ENCODE measurements around the gene PCDH15. TPM values are rescaled to one million over a fixed set of nuclear protein-coding genes. Genes with fewer than 3 reads are reported as not detected.

PCDH15 gene
- total RNA-seq, 1 experiment from 2014 or later: 0.61 TPM

- no peaks in the 10 kb centered on the region for H3K27me3 Mint-ChIP-seq (ENCODE audit: low read depth)
- Histone ChIP-seq H3K27me3 (ENCODE audit: insufficient read depth, low read length) (no peaks in the 10 kb centered on the region; the same call in 1 of the 2 replicates), H3K9me3 (ENCODE audit: control insufficient read depth, low read depth, low read length) (no peaks in the 10 kb centered on the region), H3K56ac (ENCODE audit: insufficient read length, low read depth, low read length) (no peak overlapping the region), H4K8ac (replicated peaks; ENCODE audit: insufficient read length, low read depth, low read length) (no peak overlapping the region), H3K14ac (ENCODE audit: insufficient read depth, low read length) (no peak overlapping the region), H3K79me2 (ENCODE audit: insufficient read depth, low read length) (no peaks in the 10 kb centered on the region), H3K9ac (ENCODE audit: extremely low read depth, insufficient read length, low read length) (no peak overlapping the region), H3K27ac (ENCODE audit: insufficient read length, low read depth, low read length) (no peak overlapping the region), H4K20me1 (ENCODE audit: control insufficient read depth, insufficient read depth, insufficient read length) (no peaks in the 10 kb centered on the region), H2BK15ac (ENCODE audit: low read depth, low read length) (no peak overlapping the region), H3K4ac (ENCODE audit: low read depth, low read length) (no peak overlapping the region), H4K5ac (ENCODE audit: insufficient read length, low read depth, low read length) (no peak overlapping the region), H3K4me1 (ENCODE audit: insufficient read depth, low read length) (no peaks in the 10 kb centered on the region), H2BK12ac (ENCODE audit: insufficient read length, low read depth, low read length) (no peak overlapping the region), H2AFZ (ENCODE audit: low read length) (no peak overlapping the region), H3K23me2 (ENCODE audit: insufficient read length, low read depth, low read length, poor library complexity, severe bottlenecking) (no peaks in the 10 kb centered on the region), H2BK120ac (ENCODE audit: low read depth, low read length, poor library complexity, severe bottlenecking) (no peak overlapping the region), H3K23ac (ENCODE audit: insufficient read length, low read depth, low read length) (no peak overlapping the region), H2BK20ac (ENCODE audit: low read depth, low read length, poor library complexity, severe bottlenecking) (no peak overlapping the region), H2BK5ac (ENCODE audit: insufficient read length, low read length) (no peak overlapping the region), H3T11ph (ENCODE audit: low read length) (no peak overlapping the region), H3K79me1 (ENCODE audit: insufficient read depth, low read depth, low read length, poor library complexity, severe bottlenecking) (no peaks in the 10 kb centered on the region), H3K4me2 (ENCODE audit: insufficient read depth, insufficient read length, low read length) (no peak overlapping the region), H4K91ac (ENCODE audit: insufficient read length, low read depth, low read length) (no peak overlapping the region), H3K18ac (ENCODE audit: insufficient read length, low read depth, low read length) (no peak overlapping the region), H2AK5ac (ENCODE audit: insufficient read length, low read length) (no peak overlapping the region)
- no CpG with 5 or more reads among the region's 2 CpGs for WGBS (ENCODE audit: extremely low coverage, insufficient read length, low lambda C conversion rate)
- no peak for DNase-seq
- no peak for TF ChIP-seq CTCF (conservative IDR thresholded peaks at IDR 0.05)
- no peaks in the 10 kb centered on the region for H3K4me1 Mint-ChIP-seq
- no peak overlapping the region for H3K4me3 Mint-ChIP-seq
- peaks cover 1% of the 10 kb centered on the region in 2 experiments; a peak in 3 of 5 replicates for H3K9me3 Mint-ChIP-seq
- no peaks in the 10 kb centered on the region for H3K36me3 Mint-ChIP-seq (ENCODE audit: insufficient read depth in 1 of 3, low read depth in 3 of 3)
- H3K27ac Mint-ChIP-seq: no peak overlapping the region
Measured at GRCh38 chr10:54487743-54488142, 313.3 kb downstream of the PCDH15 start.

All from H9 (cell line).